Measurements from ENCODE around the gene LRRC45.

Gene LRRC45

DNA sequence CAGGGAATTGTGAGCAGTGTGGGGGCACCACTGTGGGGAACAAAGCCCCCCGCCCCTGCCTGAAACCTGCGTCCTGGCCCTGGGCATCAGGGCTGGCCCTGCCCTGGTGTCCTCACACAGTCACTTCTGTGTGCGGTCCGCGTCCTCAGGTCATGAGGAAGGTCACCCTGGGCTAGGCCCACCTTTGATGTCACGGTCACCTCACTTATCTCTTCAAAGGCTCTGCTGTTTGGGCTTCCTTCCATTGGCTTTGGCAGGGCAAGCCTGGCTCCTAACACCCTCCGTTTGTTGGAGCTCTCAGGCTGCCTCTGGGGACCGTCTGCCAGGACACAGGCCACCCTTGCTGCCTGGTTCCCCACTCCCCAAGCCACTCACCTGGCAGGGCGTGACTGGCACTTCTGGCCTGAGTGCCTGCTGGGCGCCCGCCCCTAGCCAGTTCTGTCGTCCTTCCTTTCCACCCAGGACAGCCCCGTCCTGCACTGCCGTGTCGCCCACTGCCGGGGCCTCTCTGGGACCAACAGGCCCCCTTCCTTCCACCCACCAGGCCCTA is 9.3 kb upstream of the LRRC45 start:
- no peak overlapping the region for H3K4me3 ChIP-seq (ENCODE audit: low read depth, low read length)
- DNase-seq (ENCODE audit: low read depth), result no peak
- TF ChIP-seq, protein P1, sequence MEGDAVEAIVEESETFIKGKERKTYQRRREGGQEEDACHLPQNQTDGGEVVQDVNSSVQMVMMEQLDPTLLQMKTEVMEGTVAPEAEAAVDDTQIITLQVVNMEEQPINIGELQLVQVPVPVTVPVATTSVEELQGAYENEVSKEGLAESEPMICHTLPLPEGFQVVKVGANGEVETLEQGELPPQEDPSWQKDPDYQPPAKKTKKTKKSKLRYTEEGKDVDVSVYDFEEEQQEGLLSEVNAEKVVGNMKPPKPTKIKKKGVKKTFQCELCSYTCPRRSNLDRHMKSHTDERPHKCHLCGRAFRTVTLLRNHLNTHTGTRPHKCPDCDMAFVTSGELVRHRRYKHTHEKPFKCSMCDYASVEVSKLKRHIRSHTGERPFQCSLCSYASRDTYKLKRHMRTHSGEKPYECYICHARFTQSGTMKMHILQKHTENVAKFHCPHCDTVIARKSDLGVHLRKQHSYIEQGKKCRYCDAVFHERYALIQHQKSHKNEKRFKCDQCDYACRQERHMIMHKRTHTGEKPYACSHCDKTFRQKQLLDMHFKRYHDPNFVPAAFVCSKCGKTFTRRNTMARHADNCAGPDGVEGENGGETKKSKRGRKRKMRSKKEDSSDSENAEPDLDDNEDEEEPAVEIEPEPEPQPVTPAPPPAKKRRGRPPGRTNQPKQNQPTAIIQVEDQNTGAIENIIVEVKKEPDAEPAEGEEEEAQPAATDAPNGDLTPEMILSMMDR (IDR thresholded peaks at IDR 0.05; ENCODE audit: insufficient read depth, low read depth, low read length, missing control alignments), result no peak

DNA sequence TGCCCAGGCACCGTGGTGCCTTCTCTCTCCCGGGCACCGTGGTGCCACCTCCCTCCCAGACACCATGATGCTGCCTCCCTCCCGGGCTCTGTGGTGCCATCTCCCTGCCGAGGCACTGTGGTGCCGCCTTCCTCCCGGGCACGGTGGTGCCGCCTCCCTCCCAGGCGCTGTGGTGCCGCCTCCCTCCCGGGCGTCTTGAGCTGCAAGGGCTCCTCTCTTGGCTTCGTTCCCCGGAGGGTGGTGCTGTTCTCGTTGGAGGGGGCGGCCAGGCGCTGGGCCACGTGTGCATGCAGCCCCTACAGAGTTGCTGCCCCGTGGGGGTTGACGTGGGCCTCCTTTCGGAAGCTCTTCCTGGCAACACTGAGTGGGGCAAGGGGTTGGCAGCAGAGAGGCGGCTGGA is 8.7 kb upstream of the LRRC45 start:
- no peak for DNase-seq (ENCODE audit: low read depth)
- no peak overlapping the region for H3K4me3 ChIP-seq (ENCODE audit: low read depth, low read length)
- TF ChIP-seq, protein P1 (IDR thresholded peaks at IDR 0.05; ENCODE audit: insufficient read depth, low read depth, low read length, missing control alignments), result no peak

DNA sequence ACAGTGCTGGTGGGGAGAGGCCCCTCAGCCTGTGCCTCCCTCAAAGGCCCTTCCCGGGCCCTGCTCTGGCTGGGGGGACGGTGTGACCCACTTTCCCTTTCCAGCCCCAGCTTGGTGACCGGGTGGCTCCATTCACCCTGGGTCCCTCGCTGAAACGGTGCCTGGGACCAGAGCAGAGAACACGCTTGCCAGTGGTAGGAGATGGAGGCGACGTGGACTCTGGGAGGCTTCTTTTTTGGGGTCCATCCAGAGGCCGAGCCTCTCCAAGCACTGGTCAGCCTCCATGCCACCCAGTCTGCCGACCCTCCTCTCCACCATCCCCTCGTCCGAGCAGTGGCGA is 8.2 kb upstream of the LRRC45 start:
- no peak for DNase-seq (ENCODE audit: low read depth)

DNA sequence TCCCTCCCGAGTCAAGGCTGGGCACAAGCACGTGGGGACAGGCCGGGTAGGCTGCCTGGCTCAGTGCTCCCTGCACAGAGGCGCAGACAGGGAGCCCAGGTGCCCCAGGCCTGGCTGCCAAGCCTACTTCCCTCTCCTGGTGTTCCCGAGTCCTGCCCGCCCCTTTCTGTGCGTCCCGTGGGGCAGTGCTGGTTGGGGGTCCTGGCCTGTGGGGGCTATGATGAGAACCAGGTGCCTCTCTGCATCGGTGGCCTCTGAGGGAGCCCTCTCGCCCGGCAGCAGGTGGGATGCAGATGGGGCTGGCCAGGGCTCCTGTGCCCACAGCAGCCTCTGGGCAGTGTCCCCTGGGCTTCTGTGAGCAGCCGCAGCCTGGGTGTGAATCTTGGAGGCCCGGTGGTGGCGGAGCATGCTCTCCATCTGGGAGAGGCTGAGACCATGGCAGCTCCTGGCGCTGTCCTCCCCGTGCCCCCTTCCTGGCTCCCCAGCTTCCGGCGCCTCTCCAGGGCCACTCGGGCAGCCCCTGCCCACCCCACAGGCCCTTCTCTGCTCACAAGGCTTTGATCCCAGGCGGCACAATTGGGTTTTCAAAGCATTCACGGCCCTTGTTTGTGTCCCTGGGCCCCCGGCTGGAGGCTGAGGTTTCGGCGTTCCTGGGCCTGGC is 7.7 kb upstream of the LRRC45 start:
- TF ChIP-seq, protein P1 (IDR thresholded peaks at IDR 0.05; ENCODE audit: insufficient read depth, low read depth, low read length, missing control alignments), result no peak
- DNase-seq (ENCODE audit: low read depth), result no peak
- H3K4me3 ChIP-seq (ENCODE audit: low read depth, low read length), result no peak overlapping the region

More for the DNA sequence above, 8.2 kb upstream of the LRRC45 start:
- no peak overlapping the region for H3K4me3 ChIP-seq (ENCODE audit: low read depth, low read length)
- TF ChIP-seq, protein P1 (IDR thresholded peaks at IDR 0.05; ENCODE audit: insufficient read depth, low read depth, low read length, missing control alignments), result no peak

DNA sequence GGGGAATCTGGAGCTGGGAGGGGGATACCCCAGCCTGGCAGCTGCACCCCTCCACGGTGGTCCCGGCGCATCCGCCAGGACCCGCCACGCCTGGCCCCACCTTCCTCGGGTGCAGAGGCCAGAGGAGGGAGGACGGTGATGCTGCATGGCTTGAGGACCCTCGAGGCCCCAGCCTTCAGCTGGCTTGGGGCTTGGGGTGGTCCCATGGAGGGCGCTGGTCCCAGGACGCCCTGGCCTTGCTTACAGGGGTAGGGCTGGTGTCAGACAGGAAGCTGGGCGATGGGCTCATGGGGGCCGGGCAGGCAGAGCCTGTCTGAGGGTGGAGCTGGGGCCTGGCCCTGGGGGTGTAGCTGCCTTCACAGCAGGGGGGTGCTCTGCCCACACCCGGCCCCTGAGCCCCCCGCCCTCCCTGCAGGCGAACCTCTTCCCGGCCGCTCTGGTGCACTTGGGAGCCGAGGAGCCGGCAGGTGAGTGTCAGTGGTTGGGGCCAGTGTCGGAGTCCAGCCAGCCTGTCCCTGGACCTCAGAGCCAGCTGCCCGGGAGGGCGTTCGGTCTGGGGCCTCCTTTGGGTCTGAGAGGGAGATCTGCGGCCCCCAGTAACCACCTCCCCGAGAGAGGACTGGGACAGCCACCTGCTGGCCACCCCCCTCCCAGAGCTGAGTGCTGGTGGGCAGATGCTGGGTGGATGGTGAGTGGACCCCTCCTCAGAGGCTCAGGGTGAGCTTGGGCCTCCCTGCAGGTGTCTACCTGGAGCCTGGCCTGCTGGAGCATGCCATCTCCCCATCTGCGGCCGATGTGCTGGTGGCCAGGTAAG is 6.8 kb upstream of the LRRC45 start:
- no peak overlapping the region for H3K4me3 ChIP-seq (ENCODE audit: low read depth, low read length)
- no peak for DNase-seq (ENCODE audit: low read depth)
- TF ChIP-seq, protein P1 (IDR thresholded peaks at IDR 0.05; ENCODE audit: insufficient read depth, low read depth, low read length, missing control alignments), result no peak

DNA sequence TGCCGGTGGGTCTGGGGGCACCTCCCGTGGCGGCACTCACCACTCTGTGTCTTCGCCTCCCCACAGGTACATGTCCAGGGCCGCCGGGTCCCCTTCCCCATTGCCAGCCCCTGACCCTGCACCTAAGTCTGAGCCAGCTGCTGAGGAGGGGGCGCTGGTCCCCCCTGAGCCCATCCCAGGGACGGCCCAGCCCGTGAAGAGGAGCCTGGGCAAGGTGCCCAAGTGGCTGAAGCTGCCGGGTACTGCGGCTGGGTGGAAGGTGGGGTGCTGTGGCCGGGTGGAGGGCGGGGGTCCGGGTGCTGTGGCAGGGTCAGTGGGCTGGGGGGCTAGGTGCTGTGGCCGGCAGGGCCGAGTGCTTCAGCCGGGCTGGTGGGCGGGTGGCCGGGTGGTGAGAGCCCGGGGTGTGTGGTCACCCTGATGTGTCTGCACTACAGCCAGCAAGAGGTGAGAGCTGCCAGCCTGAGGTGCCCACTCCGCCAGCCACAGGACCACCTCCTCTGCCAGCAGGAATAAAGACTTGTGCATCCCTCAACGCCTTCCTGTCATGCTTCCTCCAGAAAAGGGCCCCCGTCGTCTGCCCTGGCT is 6.1 kb upstream of the LRRC45 start:
- no peak for DNase-seq (ENCODE audit: low read depth)

More for the DNA sequence above, 6.1 kb upstream of the LRRC45 start:
- no peak overlapping the region for H3K4me3 ChIP-seq (ENCODE audit: low read depth, low read length)
- TF ChIP-seq, protein P1 (IDR thresholded peaks at IDR 0.05; ENCODE audit: insufficient read depth, low read depth, low read length, missing control alignments), result no peak
